Kidney (tissue), 14 donors: ENCODE data around the gene C8A. TPM values are rescaled to one million over a fixed set of nuclear protein-coding genes. Genes with fewer than 3 reads are reported as not detected.

Experiments used
- DNase-seq, 5 donors: peaks; one replicate each; pipeline ENCODE4 v3.0.0-alpha.2; 2013 to 2020
- FAIRE-seq: peaks from 2 replicates; lab custom pipeline; 2012; peaks lifted over from hg19 to GRCh38; lab: Jason Lieb, UNC
- H3K27ac ChIP-seq, 2 donors: one replicate each; pipeline ENCODE4 v1.7.0; 2013; ENCODE audit warnings: low read depth in 2 of 2, low read length in 2 of 2, inconsistent platforms in 1 of 2
- H3K27me3 ChIP-seq: one replicate; pipeline ENCODE4 v1.7.1; 2013; ENCODE audit warnings: low read length, inconsistent platforms; ENCODE audit not compliant: control insufficient read depth, insufficient read depth
- H3K36me3 ChIP-seq, 3 donors: one replicate each; pipeline versions ENCODE4 v1.7.0 to v1.7.1; 2013; ENCODE audit warnings: low read length in 3 of 3, control low read depth in 1 of 3, inconsistent platforms in 1 of 3; ENCODE audit not compliant: insufficient read depth in 3 of 3, control insufficient read depth in 2 of 3
- H3K4me1 ChIP-seq, 3 donors: one replicate each; pipeline versions ENCODE4 v1.7.0 to v1.7.1; 2013; ENCODE audit warnings: low read length in 3 of 3, inconsistent platforms in 1 of 3, low read depth in 1 of 3; ENCODE audit not compliant: control insufficient read depth in 2 of 3, insufficient read depth in 2 of 3
- H3K4me3 ChIP-seq, 3 donors: one replicate each; pipeline versions ENCODE4 v1.7.0 to v1.8.1; 2013; ENCODE audit warnings: low read length in 3 of 3, control low read depth in 1 of 3, inconsistent platforms in 1 of 3
- H3K9ac ChIP-seq, 3 donors: one replicate each; pipeline versions ENCODE4 v1.7.0 to v1.7.1; 2013; ENCODE audit warnings: low read length in 3 of 3, control low read depth in 1 of 3, inconsistent platforms in 1 of 3
- H3K9me3 ChIP-seq, 3 donors: one replicate each; pipeline versions ENCODE4 v1.7.0 to v1.7.1; 2013; ENCODE audit warnings: low read length in 3 of 3, control low read depth in 1 of 3, inconsistent platforms in 1 of 3; ENCODE audit not compliant: control insufficient read depth in 2 of 3, insufficient read depth in 1 of 3
- CTCF ChIP-seq: IDR thresholded peaks from 3 replicates; pipeline ENCODE4 v1.5.1; 2012; ENCODE audit warnings: mild to moderate bottlenecking, moderate library complexity, borderline replicate concordance; ENCODE audit not compliant: insufficient read depth; ENCODE audit errors: extremely low read depth
- intact Hi-C: fragments of 100-400 bp; cut with DNase I; formaldehyde crosslinking; loops from one replicate; pipeline ENCODE4 v1.11.1; 2022
- polyA plus RNA-seq: library from polyadenylated mRNA; stranded (reverse); fragments of 350-450 nt; fragmentation: Illumina TruSeq; extraction: RNeasy Lipid Tissue Mini Kit (QIAGEN cat#74804); gene quantifications from one replicate; pipeline ENCODE4 v1.2.3, GENCODE V29; 2014; ENCODE audit warnings: low read depth, low replicate concordance; ENCODE audit not compliant: insufficient read depth
- total RNA-seq: library from RNA; stranded (reverse); fragmentation: NEBNext Ultra II Directional; extraction: Animal tissue kit (Norgen Biotek cat#: 25700); gene quantifications from one replicate; pipeline ENCODE4 v1.2.1, GENCODE V29; 2021
- donor health status: control.
- donor health status: control.
- donor health status: control.
- donor health status: control.
- donor health status: control.
- donor health status: DM: yes; HTN: yes; CAD: no.
- donor health status: Normal renal cell carcinoma (clear cell type).

The C8A gene
- total and polyA plus RNA-seq, 2 donors from 2014 or later: 0.09 TPM; not detected in 1

GRCh38 chr1:56952501-56952900, 97.9 kb downstream of the C8A start:
- Histone ChIP-seq H3K27ac (no peak overlapping the region), H3K9me3 (no peaks in the 10 kb centered on the region), H3K27me3 (no peaks in the 10 kb centered on the region), H3K36me3 (no peaks in the 10 kb centered on the region), H3K4me1 (no peaks in the 10 kb centered on the region), H3K9ac (no peak overlapping the region), H3K4me3 (no peak overlapping the region)
- FAIRE-seq: no peak
- intact Hi-C loops: no loop called here
- TF ChIP-seq CTCF: no peak
- no peak for DNase-seq

- intact Hi-C loops: no loop called here
- no peak for TF ChIP-seq CTCF
- FAIRE-seq (no peak), DNase-seq (no peak)
- Histone ChIP-seq H3K9ac (no peak overlapping the region), H3K27ac (no peak overlapping the region), H3K27me3 (no peaks in the 10 kb centered on the region), H3K4me3 (no peak overlapping the region), H3K9me3 (no peaks in the 10 kb centered on the region), H3K36me3 (no peaks in the 10 kb centered on the region), H3K4me1 (no peaks in the 10 kb centered on the region)
These were observed 98.8 kb downstream of the C8A start for GRCh38 chr1:56953386-56953785.

GRCh38 chr1:56954664-56955063, 100.1 kb downstream of the C8A start:
- Histone ChIP-seq H3K27me3 (no peaks in the 10 kb centered on the region), H3K9me3 (no peaks in the 10 kb centered on the region), H3K4me1 (no peaks in the 10 kb centered on the region), H3K36me3 (no peaks in the 10 kb centered on the region), H3K4me3 (no peak overlapping the region), H3K27ac (no peak overlapping the region), H3K9ac (no peak overlapping the region)
- FAIRE-seq: no peak
- no peak for DNase-seq
- TF ChIP-seq CTCF: no peak
- intact Hi-C loops: no loop called here

DNA sequence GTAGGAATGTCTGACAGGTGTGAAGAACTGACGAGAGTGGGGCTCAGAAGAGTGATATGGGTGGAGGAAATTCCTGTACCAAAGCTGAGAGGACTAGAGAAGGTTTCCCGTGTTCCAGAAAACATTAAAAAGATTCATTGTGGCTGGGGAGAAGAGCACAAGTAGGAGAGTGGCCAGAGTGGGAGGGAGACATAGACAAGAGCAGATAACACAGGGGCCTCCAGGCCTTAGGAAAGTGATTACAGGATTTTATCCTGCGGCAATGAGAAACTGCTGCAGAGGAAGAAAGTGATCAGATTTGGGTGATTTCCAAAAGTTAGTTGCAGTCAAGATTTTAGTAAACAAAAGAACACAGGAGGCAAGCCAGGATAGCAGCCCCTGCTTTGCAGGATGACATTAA, 103.3 kb downstream of the C8A start:
- TF ChIP-seq CTCF: no peak
- DNase-seq: no peak
- Histone ChIP-seq H3K9me3 (no peaks in the 10 kb centered on the region), H3K4me1 (no peaks in the 10 kb centered on the region), H3K9ac (no peak overlapping the region), H3K36me3 (no peaks in the 10 kb centered on the region), H3K27me3 (no peaks in the 10 kb centered on the region), H3K27ac (no peak overlapping the region), H3K4me3 (no peak overlapping the region)
- no peak for FAIRE-seq
- intact Hi-C loops: no loop called here
